Measurements from ENCODE around the gene SPSB3. TPM values are rescaled to one million over a fixed set of nuclear protein-coding genes. Genes with fewer than 3 reads are reported as not detected.

The SPSB3 gene
- total and polyA plus RNA-seq, 2 of the 13 experiments (the other 11 are each of a cell fraction or from before 2014, with no cell fraction given) = 13.2 to 21.9 TPM

DNA sequence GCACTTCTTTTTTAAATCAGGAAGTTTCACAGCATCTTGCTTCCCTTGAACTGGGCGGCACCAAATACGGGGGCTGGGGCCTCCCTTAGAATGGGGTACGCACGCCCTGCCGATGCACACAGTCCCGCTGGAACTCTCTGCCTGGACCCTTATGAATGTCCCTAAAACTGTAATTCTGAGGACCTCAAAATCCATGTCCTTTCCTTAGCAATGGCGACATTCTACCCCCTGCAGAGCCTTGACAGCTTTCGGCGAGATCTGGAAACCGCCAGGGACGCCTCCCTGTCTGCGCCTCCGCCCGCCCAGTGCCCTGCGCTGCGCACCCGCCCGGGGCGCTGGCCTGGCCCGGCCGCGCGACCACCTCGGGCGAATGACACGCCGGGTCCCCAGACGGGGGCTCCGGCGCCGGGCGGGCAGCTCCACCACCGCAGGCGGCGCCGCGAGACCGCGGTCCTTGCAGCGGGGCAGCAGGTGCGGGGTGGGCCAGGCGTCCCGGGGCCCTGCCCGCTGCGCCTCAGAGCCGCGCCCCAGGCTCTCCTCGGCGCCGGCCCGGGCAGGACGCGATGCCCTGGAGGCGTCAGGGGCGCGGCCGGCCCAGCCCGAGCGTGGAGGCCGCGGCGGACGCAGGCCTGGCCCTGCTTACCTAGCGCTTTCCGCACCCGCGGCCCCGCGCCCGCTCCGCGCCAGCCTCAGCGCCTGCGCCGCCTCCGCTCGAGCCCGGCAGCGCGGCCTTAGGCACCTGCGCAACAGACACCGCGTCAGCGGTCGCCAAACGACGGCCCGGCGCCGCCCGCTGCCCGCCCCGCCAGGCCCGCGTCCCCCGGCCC is 43.7 kb upstream of the SPSB3 start (continued):
- no peak for TF ChIP-seq ZNF180 (CRISPR knock-in tag; IDR thresholded peaks at IDR 0.05; ENCODE audit: borderline replicate concordance, low read depth)
- TF ChIP-seq, protein P1, sequence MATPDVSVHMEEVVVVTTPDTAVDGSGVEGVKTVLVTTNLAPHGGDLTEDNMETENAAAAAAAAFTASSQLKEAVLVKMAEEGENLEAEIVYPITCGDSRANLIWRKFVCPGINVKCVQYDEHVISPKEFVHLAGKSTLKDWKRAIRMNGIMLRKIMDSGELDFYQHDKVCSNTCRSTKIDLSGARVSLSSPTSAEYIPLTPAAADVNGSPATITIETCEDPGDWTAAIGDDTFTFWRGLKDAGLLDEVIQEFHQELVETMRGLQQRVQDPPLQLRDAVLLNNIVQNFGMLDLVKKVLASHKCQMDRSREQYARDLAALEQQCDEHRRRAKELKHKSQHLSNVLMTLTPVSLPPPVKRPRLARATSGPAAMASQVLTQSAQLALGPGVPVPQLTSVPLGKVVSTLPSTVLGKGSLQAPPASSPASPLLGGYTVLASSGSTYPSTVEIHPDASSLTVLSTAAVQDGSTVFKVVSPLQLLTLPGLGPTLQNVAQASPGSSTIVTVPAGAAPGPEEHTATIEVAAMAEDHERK (CRISPR knock-in tag; IDR thresholded peaks at IDR 0.05; ENCODE audit: low read depth) = no peak
- no peak for TF ChIP-seq ZNF335 (CRISPR knock-in tag; IDR thresholded peaks at IDR 0.05)
- TF ChIP-seq ZNF468 (CRISPR knock-in tag; IDR thresholded peaks at IDR 0.05) = no peak
- TF ChIP-seq ZNF772 (CRISPR knock-in tag; IDR thresholded peaks at IDR 0.05) = 0 out of 2 replicates have a peak, but pooled peaks have one; percentile 16
- TF ChIP-seq, protein P2, sequence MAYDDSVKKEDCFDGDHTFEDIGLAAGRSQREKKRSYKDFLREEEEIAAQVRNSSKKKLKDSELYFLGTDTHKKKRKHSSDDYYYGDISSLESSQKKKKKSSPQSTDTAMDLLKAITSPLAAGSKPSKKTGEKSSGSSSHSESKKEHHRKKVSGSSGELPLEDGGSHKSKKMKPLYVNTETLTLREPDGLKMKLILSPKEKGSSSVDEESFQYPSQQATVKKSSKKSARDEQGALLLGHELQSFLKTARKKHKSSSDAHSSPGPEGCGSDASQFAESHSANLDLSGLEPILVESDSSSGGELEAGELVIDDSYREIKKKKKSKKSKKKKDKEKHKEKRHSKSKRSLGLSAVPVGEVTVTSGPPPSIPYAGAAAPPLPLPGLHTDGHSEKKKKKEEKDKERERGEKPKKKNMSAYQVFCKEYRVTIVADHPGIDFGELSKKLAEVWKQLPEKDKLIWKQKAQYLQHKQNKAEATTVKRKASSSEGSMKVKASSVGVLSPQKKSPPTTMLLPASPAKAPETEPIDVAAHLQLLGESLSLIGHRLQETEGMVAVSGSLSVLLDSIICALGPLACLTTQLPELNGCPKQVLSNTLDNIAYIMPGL (CRISPR knock-in tag; IDR thresholded peaks at IDR 0.05; ENCODE audit: borderline replicate concordance in 1 of 2, low read depth in 1 of 2) = 0 out of 4 replicates have a peak, but pooled peaks of 1 of the 2 experiments have one; percentile 20
- no peak for TF ChIP-seq ZBTB42 (CRISPR knock-in tag; IDR thresholded peaks at IDR 0.05)
- no peak for TF ChIP-seq NR2F1 (CRISPR knock-in tag; IDR thresholded peaks at IDR 0.05)
- peak; percentile 41; the same call in 1 of the 2 replicates for TF ChIP-seq ATF7-NPFF (CRISPR knock-in tag; IDR thresholded peaks at IDR 0.05; ENCODE audit: low read depth)

Measured in HepG2 (cell line).